Activated CD8-positive, alpha-beta memory T cell treated with anti-CD3 and anti-CD28 coated beads, Interleukin-2, amount 50 U/mL, for 1 hour (primary cell): Measurements from ENCODE around the gene NEU4.
"Not testable (repeated sequence)": the region's sequence is repeated elsewhere in the genome, so short reads cannot be mapped to it uniquely, and the experiment has no call there.

Experiments used
- DNase-seq: peaks from one replicate; pipeline ENCODE4 v3.0.0-alpha.2; 2020; ENCODE audit errors: extremely low read depth

The NEU4 gene

DNA sequence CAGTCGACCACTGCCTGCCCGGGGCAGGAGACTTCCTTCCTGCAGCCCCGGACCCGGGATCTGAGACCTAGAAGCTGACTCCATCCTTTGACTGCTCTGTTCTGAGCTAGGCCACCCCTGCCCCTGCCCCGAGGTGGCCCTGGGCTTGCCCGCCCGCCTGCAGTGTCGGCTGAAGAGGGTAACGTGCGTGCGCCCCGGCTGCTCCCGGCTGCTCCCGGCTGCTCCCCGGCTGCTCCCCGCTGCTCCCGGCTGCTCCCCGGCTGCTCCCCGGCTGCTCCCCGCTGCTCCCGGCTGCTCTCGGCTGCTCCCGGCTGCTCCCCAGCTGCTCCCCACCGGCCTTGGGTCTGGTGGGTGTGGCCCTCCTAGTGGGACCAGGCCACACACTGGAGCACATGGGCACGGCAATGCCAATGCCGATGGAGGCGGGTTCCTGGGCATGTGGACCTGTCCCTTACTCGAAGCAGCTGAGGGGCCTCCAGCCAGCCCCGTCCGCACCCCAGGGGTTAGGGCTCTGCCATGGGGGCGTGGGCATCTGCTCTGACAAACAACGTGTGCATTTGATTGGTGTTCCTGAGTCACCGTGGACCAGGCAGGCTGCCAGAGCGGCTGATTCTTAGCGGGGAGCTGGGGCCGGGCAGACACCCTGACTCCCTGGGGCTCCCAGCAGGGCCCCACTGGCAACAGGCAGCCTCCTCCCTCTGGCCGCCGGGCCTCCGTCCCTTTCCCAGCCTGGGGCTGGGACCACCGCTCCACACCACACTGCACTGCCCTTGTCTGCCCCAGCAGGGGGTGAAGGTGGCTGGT, 34.4 kb upstream of the NEU4 start:
- no peak for DNase-seq

DNA sequence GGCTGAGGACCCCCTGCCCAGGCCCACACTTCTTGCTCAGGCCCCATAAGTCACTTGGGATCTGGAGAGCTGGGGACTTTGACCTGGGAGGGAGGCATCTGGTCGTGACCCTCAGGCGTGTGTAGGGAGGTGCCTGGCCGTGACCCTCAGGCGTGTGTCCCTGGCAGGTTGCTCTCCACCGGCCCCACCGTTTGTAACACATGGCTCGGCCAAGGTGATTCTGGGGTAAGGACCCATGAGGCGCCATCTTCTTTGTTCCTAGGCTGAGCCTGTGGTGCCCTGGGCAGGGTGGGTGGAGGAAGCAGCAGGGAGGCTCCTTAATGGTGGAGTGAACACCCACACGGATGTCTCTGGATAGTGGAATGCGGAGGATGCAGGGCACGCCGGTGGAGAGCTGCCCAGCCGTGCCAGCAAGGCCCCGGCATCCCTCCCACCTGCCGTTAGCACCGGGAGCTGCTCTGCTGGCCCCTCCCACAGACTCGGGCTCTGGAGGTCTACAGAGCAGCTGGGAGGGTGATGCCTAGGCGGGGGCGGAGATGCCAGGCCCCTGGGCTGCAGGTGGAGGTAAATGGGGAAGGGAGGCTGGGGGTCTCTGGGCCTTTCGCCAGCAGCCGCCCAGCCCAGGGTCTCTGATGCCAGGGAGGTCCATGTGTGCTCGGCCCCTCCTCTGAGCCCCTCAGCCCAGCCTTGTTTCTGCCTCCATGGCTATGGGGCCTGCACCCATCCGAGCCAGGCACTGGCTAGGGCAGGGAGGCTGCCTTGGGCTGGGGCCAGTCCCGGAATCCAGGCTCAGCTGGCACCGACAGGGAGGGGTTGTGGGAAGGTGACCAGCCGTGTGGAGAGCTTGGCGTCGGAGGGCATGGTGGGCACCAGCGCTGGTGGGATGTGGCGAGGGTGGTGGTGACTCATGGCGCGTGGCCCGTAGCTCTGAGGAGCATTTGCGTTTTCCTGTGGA, 33.5 kb upstream of the NEU4 start:
- no peak for DNase-seq

DNA sequence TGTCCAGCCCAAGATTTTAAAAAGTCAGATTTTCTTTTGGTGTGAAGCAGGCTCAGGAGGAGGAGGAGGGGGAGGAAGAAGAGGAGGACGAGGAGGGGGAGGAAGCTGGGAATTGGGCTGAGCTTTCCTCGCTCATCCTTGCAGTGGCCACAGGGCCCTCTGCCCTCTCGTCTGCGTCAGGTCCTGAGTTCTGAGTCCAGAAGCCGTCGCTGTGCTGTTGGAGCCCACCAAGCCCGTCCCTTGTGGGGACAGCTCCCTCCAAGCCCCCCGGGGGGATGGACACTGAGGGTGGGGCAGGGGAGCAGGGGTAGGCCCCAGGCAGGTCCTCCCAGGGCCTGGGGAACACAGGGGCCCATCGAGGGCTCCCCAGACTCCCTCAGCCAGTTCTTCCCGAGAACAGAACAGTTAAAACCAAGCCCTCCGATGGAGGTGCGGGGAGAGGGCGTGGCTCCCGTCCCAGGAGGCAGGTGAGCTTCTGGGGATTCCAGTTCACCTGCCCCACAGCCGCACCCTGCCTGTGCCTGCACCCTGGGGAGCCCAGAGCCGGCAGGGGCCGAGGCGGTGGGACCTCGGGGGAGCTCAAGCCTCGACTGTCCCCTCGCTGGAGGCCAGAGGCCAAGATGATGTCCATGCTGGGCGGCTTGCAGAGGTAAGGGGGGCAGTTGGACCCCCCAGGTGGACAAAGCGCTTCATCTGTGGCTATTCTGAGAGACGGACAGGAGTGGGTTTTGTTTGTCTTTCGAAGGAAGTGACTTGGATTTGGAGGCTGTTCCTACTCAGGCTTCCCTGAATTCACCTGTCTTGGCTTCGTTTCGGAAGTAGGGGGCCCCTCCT, 32.4 kb upstream of the NEU4 start, which contains the start of gene GAL3ST2:
Gene GAL3ST2 (plus strand): TSS at position 487 of the 834 bp plus-strand sequence. CDS start 134 bp downstream, at position 621.
- no peak for DNase-seq

DNA sequence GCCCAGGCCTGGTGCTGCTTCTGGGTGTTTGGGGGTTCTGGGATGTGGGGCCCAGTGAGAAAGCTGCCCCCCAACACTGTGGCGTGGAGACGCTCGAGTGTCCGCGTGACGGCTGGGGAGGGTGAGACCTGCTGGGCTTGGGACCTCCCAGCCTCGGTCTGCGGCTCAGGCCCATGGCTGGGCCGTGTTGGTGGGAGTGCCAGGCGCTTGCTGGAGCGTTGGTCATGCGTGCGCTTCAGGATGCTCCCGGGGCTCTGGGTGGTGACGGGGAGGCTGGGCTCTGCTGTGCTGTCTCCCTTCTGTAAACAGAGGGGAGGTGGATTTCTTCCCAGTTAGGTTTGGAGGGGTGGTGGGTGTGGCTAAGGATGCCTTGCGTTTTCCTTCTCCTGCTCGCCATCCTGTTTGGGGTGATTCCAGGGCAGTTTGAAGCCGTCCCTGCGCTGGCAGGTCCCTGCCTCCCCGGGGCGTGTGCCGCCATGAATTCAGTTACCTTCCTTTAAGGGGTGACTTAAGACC, 31.8 kb upstream of the NEU4 start:
- no peak for DNase-seq

DNA sequence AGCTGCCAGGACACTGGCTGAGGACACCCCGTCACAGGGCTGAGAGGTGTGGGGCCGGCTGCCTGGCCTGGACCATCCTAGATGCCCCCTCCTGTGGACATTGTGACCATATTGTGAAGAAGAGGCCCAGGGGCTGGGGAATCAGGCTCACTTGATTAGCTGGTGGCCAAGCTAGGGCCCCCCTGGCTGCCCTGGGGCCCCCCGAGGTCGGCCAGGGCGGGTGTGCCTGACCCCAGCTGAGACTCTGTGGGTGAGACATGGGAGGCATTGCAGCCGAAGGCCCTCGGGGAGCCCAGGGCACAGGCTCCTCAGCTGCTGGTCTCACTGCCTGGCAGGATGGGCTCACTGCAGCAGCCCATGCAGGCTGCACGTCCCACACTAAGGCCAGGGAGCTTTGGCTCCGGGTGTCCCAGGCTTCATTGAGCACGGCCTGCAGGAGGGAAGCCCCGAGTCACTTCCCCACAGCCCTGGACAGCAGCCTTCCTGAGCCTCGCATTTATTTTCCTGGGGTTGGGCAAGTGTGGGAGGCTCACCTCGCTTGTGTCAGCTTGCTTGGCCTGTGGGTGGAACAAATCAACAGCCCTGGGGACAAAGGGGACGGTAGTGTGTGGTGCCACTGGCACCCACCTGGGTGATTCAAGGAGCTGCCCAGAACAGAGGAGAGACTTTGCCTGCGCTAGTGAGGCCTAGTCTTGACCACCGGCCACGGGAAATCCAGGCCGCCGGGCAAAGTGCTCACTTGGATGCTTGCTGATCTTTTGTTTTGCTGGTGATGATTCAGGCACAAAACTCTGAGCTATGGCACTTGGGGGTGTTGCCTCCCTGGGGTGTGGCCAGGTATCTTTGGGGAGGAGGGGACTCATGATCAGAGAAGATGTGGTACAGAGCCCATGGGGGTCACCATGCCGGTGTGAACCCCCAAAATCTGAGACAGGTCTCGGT, 31.0 kb upstream of the NEU4 start:
- no peak for DNase-seq

DNA sequence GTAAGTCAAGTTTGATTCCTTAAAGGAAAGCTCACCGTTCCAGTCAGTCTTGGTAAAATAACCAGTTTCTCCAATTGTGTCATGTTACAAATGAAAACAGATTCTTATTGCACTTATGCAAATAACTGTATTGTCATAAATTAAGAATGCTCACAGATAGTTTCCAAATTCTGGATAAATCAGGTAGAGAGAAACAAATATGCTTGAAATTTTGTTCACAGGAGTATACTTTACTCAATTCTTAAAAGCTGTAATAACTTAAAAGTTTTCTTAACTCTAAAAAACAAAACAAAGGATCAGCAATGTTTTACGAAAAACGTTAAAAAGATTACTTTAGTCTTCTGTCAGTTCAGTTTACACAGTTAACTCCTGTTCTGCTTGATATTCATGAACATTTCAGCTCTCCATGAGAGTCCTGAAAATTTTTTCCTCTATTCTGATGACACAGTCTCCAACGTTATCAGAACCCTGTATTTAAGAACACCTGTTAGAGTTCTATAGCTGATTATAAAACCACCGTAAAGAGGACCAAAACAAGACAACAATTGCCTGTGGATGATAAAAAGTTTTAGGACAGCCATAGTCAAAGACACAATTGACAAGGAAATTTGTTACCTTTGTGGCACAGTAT, 27.9 kb upstream of the NEU4 start:
- no peak for DNase-seq

DNA sequence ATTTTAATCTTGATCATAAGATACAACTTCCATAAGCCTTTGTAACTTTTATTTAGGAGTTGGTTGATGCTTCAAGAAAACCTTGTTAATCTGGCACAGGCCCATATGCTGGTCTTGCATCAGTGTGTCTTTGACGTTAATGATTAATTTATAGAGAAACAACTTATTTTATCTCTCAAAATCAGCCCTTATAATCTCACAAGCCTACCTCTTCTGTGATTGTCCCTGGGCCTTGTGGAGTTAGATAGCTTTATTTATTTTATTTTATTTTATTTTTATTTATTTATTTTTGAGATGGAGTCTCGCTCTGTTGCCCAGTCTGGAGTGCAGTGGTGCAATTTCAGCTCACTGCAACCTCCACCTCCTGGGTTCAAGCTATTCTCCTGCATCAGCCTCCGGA, 26.9 kb upstream of the NEU4 start:
- DNase-seq = not testable (repeated sequence)

DNA sequence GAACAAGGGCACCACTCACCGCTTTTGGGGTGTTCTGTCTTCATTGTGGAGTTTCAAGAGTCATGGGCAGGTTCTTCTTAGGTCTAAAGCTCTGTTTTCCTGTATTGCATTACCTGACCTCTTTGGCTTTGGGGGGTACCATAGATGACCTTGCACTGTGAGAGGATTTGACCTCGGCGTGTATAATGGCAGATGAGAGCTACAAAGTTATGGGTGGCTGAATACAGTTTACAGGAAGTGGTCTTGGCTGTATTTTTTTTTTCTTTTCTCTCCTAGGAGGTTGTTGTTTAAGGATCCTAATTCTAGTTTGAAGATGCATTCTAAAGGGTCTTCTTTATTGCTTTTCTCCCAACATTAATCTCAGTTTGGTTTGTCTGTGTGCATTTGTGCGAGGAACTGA, 20.9 kb upstream of the NEU4 start:
- no peak for DNase-seq

DNA sequence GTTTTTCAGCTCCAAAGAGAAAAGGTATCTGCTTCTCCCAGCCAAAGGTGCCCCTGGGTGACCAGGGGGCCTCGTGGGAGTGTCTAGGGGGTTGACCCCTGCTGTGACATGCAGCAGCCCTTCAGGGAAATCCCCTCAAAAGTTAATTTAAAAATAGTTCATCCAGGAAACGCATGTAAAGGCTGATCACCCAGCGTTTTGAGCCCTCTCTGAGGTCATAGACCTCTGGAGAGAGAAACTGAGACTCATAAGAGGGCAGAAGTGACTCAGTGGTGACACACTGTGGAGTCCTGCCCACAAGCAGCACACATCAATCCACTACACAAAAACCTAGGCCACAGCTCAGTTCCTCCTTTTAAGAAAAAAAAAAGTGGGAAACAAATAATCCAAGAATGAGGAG, 20.4 kb upstream of the NEU4 start:
- no peak for DNase-seq

DNA sequence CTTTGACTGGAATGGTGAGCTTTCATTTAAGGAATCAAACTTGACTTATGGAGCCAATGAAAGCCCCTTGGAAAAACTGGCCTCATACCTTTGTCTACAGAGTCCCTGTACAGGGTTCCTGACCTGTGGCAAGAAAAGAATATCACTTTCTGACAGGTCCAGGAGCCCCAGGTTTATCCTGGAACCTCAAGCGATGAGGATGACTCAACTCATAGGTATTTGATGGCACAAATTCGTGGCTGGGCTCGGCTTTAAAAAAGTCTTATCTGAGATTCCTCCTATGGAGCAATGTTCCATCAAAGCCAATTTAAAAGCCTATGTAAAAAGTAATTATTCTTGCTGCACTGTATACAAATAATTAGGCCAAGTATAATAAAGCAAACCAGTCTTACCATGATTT, 17.6 kb upstream of the NEU4 start:
- not testable (repeated sequence) for DNase-seq

DNA sequence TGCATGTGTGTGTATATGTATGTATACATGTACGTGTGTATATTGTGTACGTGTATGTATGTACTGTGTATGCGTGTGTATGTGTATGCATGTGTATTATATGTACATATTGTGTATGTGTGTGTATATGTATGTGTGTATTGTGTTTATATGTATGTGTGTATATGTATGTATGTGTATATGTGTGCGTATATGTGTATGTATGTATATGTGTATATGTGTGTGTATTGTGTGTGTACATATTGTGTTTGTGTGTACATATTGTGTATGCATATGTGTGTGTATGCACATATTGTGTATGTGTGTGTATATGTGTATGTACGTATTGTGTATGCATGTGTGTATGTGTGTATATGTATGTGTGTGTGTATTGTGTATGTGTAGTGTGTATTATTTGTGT, 15.6 kb upstream of the NEU4 start:
- DNase-seq = no peak

DNA sequence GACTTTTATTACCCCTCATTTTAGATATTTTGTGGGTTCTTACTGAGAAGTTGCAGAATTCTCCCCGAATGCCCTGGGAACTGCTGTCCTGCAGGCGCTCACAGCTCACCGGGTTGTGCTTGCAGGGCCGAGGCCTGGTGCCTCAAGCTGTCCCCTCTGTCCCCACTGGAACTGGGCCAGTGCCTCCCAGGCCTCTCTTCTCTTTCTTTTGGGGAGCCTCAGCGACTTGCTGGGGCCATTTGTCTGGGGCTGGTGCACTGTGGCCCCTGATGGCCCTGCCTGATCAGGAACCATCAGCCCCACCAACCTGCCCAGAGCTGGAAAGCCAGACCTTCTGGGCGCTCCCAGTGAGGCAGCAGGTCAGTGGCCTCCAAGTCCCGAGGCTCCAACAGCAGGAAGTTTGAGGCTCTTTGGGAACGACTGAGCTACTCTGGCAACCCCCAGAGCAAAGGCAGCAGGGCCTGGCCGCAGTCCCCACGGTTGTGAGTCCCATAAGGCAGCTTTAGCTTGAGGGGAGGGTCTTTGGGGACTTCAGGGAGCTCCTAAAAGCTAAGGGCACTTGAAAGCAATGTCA, 14.7 kb upstream of the NEU4 start:
- no peak for DNase-seq

DNA sequence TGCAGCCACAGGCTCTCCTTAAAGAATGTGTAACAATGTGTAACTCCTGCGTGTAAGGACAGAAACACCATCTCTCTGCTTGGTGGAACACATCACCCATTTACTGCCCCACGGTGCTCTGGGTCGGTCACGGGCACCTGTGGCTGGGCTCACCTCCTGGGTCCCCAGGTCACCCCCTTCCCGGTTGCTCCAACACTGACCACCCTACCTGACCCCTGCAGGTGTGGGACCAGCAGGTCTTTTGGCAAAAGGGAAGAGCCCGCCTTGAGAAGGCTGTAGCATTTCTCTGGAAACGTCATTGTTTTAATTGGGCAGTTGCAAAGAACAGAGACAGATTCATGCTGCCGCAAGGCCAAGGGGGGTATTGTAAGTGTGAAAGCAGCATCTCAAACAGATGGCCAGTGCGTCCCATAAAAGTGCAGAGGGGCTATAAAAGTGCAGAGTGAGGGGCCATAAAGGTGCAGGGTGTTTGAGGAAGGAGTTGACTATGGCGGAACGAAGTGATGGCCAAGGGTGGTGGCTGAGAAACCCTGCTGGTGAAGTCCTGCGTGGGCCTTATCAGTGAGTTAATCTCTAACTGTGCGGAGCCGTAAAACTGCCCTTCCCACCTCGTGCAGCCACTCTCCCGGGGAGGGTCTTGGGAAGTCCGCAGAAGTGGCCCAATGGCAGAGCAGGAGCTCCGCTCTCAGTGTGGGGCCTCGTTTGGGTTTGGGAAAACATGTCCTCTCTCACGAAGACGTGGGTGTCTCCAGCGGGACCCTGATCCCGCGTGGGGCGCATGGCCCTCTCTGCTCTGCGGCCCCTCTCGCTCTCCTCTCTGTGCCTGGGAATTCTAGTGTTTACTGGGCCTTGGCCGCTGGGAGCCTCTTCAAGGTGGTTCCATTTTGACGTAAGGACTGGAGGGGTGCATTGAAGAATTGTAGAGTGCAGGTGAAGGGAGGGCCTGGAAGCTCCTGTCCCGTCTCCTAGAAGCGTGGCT, 13.7 kb upstream of the NEU4 start:
- no peak for DNase-seq

DNA sequence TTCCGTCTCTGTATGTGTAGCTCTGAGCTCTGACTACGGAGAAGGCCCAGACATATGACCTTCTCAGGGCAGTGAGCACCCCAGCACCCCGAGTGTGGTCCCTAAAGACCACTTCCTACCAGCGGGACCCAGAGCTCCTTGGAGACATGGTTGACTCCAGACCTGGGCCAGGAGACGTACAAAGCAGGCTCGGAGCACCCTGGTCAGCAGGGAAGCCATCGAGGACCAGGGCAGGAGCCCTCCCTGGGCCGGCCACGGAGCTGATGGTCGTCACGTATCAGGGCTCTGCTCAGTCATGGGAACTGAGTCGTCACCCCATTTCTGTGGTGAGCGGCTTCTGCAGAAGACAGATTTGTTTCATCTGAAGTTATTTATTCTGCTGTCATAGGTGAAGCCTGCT, 12.8 kb upstream of the NEU4 start:
- DNase-seq = no peak

DNA sequence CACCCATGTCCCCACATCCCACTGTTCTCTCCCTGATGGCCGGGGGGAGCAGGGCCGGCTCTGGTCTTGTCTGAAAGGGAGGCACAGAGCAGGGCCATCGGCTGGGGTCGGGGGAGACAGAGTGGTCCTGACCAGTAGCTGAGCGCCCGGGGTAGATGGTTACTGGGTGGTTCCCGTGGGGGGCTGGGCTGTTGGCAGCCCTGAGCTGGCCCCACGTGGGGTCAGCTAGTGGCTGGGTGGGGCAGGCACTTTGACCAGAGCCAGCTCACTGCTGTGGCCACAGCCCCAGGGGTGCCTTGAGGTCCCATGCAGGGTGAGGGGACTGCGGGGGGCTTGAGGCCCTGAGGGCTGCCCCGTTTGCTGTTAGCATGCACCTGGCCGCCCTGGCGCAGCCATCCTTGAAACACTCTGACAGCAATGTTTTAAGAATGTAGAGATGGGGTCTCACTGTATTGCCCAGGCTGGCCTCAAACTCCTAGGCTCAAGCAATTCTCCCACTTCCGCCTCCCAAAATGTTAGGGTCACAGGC, 12.3 kb upstream of the NEU4 start:
- DNase-seq = no peak

DNA sequence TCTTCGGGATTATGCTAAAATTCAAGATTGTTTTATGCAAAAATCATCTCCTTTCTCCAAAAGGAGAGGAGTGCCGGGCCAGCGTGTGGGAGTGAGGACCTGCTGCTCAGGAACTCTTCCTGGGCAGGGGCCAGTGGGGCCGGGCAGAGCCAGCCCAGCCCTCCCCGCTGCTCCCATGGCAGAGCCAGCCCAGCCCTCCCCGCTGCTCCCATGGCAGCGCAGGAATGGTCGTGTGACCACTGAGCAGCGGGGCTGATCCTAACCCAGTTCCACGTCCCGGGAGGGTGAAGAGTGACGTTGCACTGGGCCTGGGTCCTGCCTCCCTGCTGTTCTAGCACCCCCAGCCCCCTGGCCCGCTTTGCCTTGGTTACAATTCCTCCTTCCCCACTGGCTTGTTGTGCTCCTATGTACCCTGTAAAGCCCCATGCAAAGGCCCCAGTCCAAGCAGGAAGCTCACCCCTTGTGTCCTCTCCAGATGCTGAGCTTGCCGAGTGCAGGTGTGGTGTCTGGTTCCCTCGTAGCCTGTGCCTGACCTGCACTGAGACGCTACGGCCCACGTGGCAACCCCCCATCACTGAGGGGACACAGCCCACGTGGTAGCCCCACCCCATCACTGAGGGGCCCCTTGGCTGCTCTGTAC, 11.4 kb upstream of the NEU4 start:
- DNase-seq = no peak

DNA sequence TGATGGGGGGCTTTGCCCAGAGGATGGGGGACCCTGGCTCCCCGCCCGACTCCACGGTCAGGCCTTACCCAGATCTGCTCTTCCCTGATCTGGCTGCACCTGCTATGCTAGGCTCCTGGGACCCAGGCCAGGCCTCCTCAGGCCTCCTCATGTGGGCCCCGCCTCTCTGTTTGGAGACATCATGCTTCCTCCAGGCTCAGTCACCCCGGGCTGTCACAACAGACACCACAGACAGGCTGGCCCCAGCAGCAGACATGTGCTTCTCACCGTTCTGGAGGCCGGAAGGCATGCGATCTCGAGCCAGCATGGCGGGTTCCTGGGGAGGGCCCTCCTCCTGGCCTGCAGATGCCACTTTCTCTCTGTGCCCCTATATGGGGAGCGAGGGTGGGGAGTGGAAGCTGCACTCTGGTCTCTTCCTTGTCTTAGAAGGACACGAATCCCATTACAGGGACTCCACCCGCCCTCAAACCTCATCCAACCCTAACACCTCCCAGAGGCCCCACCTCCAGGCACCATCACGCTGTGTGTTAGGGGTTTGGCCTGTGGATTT, 10.8 kb upstream of the NEU4 start:
- no peak for DNase-seq
